SIG-M5 treated with dmso at 0.1 percent for 504 hours (cell line): ENCODE results near the gene PUM2.

ENCODE experiments used
- DNase-seq: peaks from one replicate; lab custom pipeline; 2025; ENCODE audit not compliant: unreplicated experiment; lab: John Stamatoyannopoulos, UW

PUM2 gene

DNA sequence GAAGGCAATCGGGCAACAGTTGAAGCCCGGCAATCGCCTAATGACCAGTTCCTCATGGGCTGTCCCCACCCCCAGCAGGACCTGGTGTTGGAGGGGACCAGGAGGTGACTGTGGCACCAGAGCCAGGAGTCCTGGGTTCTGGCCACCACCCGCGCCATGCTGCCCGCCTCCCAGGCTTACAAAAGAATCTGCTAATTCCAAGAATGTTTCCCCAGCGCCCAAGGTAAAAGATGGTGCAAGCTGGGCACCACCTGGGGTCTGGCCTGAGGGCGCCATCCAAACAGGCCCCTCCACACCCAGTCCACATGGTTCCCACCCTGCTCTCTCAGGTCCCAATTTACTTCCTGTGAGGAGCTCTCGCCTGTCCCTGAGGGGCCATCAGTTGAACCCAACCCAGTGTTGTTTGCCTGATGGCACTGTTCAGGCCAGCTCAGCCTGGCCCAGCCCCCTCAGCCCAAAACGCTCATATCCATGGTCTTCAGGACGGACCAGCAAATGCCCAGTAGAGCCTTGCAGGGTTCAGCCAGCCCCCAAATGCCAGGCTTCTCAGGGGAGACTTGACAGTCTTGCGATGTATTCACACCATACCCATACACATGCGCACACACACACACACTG is 130.8 kb downstream of the PUM2 start:
- DNase-seq, result no peak

DNA sequence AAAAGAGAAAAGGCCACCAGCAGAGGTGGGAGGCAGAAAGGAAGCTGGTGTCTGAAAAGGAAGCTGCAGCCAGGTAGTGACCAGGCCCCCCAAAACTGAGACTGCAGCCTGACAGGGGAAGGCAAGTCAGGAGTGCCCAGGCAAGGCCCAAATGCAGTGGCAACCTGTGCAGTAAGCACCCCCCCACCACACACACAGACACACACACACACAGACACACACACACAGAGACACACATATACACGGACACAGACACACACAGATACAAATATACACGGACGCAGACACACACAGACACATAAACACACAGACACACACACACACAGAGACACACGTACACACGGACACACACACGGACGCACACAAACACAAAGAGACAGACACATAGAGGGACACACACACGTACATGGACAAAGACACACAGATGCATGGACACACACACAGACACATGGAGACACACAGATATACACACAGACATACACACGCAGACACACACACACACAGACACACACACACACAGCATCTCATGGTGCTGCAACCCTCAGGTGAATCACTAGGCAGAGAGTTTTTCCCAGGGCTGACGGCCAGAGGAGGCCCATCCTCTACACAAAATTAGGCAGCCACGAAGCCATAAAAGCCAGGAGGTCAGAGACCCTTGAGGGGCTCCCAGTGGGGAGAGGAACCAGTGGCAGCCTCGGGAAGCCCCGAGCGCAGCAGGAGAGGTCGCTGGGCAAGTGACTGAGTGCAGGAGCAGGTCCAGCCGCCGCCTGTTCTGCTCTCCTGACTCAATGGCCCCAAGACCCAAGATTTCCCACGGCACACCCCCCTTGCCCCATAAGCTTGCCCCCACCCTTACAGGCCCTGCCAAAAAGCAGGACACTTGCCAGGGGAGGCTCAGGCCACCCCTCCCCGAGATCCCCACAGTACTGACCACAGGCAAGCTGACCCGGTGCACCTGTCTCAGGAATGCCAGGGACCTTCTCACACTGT is 132.0 kb downstream of the PUM2 start:
- DNase-seq, result no peak

DNA sequence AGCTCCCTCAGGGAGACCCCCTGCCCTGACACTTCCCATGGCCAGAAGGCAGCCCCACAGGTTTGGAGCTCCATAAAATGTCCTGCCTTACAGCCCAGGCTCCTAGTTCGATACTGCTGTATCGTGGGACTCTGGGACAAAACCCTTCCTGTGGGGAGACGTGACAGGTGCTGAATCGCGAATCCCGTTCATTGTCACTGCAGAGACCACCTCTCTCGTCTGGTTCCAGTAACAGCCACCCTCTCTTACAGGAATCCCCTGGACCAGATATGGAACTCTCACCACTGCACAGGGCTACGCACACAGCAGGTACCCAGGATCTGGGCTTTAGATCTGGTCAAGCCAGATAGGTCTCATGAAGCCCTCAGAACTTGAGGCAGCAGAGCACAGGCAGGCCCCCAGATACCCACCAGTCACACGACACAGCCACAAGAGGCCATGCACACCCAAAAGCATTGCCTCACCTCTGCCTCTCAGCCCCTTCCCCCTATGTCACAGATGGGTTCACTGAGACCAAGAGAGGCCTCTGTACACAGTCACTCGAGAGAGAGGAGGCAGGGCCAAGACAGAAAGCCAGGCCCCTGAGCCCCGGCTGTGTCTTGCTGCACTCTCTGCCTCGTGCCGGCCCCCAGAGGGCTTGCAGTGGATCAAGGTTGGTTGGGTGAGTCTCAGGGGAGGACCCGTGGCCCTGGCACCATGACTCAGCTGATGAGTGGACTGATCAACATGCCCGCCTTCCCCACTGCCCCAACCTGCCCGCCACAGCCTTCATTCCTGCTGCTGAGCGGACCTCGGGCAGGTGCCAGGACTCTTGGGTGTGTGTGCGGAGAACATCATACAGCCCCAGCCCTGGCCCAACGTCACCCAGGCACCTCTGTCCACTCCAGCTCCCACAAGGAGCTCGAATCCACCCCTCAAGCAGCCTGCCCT is 133.3 kb downstream of the PUM2 start:
- DNase-seq, result no peak

DNA sequence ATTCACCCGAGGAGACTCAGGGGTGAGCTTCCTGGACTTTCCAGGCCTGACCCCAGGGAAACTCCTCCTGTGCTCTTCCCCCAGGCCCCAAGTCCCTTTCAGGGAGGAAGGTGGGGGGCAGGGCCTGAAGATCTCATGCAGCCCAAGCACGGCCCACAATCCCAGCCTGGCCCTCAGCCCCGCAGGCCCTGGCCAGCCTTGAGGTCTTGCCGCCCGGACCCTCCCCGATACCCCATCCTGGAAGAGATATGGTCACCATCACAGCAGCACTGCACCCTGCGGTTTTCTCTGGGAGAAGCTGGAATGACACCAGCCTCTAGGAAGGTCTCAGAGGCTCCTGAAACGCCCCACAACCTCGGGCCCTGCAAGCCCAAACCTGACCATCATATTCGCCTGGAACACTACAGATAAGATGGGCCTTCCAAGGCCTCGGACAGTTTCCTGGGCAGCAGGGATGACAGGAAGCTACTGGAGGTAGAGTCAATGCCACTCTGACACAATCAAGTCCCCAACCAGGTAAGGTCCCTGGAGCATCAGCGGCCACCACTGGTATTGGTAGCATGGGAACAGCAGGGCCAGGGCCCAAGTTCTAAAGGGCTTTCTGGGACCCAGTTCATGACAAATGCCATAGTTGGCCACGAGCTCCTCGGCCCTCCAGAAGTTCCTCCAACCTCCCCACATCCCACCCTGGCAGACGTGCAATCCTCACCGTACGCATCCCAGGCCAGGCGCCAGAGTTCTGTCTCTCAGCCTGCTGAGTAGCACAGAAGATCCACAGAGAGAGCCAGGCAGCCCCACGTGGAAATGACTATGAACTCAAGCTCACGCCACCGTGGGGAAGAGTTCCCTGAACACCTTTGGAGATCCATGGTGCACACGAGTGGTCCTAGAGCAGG is 134.3 kb downstream of the PUM2 start:
- DNase-seq, result no peak

DNA sequence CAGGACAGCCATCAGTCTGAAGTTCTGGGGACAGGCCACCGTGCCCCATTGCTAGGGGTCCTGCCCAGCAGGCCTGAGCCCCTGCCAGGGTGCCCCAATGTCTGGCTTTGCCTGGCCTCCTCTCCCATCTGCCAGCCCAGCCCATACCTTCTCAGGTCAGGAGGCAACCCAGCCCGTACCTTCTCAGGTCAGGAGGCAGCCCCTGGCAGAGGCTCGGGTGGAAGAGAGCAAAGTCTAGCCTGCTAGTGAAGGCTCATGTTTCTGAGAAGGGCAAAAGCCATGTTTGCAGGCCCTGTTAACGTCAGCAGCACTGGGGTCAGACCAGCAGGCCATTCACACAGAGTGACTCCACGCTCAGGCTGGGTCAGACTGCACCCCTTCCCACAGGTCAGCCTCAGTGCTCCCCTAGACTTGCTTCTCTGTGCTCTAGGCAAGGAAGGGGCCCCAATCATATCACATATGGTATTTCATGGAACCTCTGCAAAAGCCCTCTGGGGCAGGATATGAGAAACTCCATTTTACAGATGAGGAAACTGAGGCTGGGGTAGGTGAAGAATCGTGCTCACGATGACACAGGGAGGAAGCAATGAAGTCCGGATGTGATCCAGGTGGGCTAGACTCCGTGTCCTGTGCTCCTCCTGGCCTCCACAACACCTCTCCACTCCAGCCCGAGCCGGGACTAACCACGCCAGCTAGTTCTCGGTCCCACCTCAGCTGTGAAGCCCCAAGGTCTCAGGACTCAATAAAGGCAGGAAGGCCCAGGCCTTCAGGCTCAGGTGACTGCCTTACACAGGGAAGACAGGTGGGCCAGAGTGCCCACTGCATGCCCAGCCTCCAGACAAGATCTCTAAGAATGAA is 135.2 kb downstream of the PUM2 start:
- DNase-seq, result no peak

DNA sequence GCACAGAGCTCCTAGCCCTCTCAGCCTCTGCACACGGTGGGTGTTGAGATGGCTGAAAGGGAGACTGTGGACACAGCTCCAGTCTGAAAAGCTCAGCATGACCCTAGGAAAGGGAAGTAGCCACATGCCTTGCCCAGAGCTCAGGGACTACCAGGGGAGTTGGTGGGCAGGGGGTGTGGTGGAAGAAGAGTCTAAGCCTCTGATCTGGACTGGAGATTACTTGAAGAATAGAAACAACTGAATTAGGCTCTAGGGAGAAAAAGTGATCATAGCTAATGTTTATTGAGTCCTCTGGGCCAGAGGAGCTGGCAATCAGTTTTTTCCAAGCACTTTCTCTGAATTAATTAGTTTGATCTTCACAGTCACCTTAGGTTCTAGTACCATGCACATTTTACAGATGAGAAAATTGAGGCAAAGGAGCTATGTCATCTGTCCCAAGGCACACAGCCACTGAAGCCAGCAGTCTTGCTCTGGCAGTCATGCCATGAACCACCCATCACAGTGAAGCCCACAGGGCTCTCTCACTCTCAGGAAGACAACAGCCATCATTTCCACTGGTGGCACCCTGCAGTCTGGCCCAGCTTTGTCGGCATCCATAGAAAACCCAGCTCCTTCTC is 136.0 kb downstream of the PUM2 start:
- no peak for DNase-seq

DNA sequence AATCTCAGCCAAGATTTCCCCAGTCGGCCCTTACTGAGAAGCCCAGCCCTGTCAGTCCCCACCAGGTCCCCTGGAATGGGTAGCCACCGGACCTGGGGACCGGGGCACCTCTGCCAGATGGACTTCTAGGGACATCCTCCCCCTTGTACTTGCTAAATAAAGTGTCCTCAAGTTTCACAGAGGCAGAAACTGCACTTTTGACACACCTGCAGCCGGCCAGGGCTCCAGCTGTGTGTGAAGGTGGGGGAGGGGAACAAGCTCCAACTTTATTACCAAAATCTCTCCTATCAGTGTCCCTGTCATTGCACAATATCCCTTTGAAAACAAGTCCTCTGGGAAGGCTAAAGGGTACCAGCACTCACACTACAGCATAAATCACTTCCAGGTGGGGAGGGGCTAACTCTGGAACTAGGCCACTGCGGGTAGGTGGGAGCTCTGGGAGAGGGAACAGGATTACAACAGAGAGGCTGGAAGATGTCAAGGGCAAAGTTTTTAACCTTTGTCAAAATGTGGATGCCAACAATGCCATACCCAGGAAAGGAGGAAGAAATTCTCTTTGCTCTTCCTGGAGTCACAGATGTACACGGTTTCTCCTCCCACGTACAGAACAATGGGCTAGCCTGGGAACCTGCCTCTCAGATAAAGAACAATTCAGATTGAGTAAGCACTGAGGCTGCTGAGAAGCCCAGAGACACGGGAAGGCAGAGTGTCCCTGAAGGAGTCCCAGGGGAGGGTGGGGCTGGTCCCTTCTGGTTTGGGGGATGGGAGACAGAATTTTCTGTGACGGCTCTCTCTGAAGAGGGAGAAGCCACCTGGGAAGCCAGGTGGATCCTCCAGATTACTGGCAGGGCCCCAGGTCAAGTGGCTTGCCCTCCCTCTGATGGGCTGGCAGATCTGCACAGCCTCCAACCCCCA is 136.7 kb downstream of the PUM2 start:
- no peak for DNase-seq

DNA sequence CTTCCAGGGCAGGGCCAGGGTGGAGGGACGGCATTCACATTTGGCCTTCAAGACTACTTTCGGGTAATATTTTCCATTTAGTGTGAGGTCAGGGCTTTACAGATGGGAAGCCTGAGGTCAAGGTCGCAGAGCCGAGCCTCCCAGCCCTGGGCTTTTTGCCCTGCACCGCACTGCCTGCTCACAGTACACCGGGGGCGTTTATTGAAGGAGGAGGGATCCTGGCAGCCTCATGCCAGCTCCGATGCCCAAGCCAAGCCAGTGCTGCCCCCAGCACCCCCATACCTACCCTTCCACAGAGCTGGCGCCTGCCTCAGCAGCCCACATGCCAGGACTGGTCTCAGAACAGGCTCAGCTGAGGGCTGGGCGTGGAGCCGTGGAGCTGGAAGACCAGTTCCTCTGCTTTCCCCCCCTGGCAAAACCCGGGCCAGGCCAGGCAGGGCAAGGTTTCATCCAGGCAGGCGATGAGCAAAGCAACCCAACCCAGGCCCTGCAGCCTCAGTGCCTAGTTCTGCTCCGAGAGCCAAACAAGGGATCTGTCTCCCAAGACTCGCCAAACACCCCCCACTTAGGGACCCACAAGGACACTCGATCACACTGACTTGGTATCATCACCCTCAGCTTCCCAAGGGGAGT is 137.7 kb downstream of the PUM2 start:
- DNase-seq, result peak; percentile 28

DNA sequence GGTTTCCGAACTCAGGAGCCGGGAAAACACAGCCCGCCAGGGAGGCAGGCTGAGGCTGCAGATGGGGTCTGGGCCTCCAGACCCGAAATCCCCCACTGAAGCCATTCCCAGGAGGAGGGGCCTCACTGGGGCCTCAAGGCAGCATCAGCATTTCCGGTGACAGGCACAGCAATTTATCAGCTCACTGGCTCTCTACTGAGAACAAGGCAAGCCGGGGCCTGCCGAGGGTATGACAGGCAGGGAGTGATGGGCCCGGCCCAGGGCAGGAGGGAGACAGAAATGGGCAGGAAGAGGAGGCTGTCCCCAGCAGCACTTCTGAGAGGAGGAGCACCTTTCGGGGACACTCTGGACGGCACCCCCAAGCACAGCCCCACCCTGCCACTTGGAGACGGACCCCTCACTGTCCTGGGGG is 138.2 kb downstream of the PUM2 start:
- no peak for DNase-seq

DNA sequence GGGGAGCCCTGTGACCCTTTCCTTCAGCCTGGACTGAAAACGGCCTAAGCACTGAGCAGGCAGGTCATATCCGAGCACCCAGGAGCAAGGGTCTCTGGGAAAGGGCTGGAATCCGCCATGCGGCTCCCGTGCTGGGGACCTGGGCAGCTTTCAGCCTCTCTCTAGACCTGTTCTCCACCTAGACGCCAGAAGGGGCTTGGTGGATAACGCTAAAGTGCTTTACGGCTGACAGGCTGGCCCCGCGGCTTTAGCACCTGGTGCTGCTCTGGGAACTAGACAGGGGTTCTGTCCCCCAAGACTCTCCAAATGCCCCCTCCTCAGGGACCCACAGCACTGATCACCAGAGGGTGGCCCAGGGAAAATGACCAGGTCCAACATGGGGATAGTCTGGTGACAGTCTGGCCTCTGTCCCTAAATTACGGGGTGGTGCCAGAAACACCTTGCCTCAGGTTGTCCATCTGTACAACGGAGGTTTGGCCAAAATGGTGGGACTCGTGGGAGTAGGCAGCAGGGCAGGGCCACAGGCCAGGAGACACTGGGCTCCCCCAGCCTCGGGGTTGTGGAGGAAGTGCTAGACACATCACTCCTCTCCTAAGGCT is 138.7 kb downstream of the PUM2 start:
- DNase-seq, result no peak

DNA sequence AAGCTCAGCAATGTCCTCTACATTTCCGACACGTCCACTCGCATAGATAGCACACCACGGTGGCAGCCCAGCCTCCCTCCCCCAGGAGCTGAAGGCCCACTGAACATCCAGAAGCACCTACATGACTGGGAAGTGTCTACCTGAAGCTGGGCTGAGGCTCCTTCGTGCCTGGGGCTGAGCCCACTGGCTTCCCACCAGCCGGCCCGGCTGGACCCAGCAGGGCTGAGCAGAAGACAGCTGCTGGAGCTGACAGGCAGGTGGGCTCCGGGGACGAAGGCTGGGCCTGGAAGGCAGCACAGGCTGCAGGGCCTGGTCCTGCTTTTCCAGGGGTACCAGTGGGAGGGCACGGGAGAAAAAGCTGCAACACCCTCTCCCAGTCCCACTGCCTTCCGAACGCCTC is 139.2 kb downstream of the PUM2 start:
- DNase-seq, result no peak

DNA sequence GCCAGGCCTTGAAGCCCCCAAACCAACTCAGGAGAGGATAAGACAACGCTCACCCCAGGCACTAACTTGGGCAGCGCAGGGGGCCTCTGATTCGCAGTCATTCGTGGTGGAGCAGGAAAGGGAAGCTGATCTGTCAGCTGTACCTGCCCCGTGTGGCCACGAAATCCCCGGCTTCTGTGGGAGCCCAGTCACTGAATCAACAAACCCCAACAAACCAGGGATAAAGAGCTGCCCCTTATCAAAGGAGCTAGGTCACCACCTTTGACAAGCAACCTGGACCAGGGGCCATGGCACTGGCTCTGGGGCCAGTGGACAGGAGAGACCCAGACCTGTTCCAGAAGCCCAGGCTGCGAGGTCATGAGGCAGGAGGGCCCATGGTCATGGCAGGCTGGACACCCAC is 140.2 kb downstream of the PUM2 start:
- no peak for DNase-seq

DNA sequence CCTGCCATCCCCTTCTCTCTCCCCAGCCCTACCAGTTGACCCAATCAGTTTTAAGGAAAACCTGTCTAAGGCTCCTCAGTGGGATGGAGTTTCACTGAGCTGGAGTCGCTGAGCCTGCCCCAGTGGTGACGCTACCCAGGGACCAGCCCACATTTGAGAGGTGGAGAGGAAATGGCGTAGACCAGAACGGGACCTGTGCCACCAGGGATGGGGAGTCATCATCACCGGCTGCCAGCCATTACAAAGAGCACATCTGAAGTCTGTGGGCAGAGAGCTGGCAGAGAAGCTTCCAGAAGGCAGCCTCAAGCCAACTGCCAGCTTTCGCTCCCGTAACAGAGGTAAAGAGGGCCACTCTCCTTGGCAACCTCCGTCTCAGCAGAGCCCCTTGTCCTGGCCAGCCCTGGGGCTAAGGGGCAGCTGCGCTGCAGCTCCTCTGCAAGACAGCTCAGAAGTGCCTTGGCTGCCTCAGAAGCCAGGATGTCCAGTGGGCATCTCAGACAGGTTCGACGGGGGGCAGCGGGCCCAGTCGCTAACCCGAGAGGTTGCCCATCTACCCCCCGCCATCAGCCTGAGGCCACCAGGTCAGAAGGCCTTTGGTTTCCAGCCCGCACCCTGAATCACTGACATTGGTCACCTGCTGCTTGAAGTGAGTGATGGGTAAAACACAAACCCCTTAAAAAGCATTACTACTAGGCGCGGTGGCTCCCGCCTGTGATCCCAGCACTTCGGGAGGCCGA is 141.1 kb downstream of the PUM2 start:
- no peak for DNase-seq

DNA sequence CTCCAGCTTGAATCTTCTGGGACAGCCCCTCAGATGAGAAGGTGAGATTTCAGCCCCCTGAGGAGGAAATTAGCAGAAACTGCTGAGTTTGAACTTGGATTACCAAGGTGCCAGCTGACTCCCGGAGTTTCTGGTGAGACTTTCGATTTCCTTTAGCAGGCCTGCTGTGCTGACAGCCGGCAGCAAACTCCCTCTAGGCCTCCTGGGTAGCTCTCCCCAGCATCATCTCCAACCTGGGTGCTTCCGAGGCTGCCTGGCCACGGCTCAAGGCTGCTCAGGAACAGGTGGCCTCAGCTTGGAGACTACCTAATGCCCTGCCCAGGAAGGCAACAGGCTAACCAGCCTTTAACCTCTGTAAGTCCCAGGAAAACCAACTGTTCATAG is 142.2 kb downstream of the PUM2 start:
- DNase-seq, result no peak

DNA sequence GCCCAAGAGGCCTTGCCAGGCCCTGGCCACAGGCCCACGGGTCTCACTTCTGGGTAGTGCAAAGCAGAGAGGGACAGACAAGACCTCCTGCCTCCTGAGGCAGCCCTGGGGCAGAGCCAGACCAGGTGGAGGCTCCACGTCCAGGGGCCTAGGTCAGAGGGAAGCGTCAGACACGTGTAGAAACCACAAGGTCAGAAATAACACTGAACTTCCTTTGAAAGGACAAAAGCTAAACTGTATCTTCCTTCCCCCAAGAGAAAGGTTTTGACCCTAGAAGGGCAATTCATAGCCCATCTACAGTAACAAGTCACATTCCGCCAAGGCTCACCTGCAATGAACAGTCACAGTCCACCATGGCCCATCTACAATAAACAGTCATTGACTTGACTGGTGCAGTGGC is 143.6 kb downstream of the PUM2 start:
- no peak for DNase-seq

DNA sequence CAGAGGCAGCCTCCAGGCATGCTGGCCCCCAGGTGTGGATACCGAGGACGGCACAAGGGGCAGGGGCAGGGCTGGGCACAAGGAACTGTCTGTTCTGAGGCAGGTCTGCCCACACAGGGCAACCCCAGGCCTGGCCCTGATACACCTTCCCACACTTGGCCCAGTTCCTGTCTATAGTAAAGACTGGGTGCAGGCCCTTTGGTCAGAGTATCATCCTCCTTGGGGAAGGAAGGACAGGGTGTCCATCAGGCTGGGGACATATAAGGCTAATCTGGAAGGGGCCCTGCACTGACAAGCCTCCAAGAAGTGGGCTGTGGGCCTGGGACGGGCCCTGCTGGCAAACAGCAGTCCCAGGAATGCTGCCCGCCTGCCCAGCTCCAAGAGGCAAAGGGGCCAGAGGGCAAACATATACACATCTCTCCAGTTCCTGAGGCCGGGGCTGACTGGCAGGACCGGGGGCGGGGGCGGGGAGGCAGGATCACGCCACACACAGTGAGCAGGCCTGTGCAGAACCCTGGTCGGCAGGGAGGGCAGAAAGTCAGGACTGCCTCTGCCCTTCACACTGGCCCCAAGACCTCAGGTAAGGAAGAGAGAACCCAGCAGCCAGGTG is 144.6 kb downstream of the PUM2 start:
- DNase-seq, result no peak
